ENCODE data around the gene NBL1. TPM values are rescaled to one million over a fixed set of nuclear protein-coding genes. Genes with fewer than 3 reads are reported as not detected.

The NBL1 gene
- total RNA-seq, 2 donors from 2014 or later, result 53.0 to 63.7 TPM

- DNase-seq (no peak), ATAC-seq (no peak)
- intact Hi-C loops (cut with DNase I), result no loop called here
Observed at GRCh38 chr1:19683351-19683750, 39.2 kb downstream of the NBL1 start.

GRCh38 chr1:19684677-19685076 lies 40.6 kb downstream of the NBL1 start:
- ATAC-seq (no peak), DNase-seq (no peak)
- intact Hi-C loops (cut with DNase I), result no loop called here

DNA sequence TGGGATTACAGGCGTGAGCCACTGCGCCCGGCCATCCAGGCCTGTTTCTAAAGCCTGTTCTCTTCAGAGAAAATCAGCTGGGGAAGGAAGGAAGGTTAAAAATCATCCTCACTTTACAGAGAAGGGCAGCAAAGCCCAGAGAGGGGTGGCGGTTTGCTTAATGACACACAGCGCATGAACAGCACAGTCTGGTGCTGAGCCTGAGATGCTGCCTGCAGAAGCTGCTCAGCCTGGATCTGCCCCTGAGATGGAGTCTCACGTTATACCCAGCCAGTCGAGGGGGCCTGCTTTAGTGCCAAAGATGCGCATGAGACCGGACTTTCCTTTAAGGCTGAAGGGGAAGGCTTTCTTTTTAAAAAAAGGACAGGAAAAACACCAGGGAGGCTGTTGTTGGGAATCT lies 41.9 kb downstream of the NBL1 start:
- DNase-seq, result no peak
- no peak for ATAC-seq
- intact Hi-C loops (cut with DNase I), result no loop called here

- ATAC-seq (no peak), DNase-seq (no peak)
- intact Hi-C loops (cut with DNase I), result no loop called here
Observed at GRCh38 chr1:19687414-19687813, 43.3 kb downstream of the NBL1 start.

- DNase-seq (peak; percentile 46), ATAC-seq (peak; percentile 54 to 65)
- intact Hi-C loops (cut with DNase I), result no loop called here
Observed at GRCh38 chr1:19688041-19688842, 44.1 kb downstream of the NBL1 start.

GRCh38 chr1:19689085-19689757 lies 45.1 kb downstream of the NBL1 start:
- peak in 1 of 2 donors; percentile 31 for ATAC-seq
- intact Hi-C loops (cut with DNase I), result no loop called here
- DNase-seq, result no peak

DNA sequence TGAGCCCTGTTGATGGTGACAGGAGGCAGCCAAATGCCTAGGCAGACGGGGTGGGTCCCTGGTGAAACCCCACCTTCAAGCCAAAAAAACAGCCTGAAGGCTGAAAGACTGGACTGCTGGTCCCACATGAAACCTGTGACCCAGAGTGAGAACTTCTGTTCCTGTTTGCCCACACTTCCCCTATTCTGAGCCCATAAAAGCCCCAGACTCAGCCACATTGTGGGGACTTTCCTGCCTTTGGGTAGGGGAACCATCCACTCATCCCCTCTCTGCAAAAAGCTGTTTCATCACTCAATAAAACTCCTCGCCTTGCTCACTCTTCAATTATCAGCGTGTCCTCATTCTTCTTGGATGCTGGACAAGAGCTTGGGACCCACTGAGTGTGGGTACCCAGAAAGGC lies 45.7 kb downstream of the NBL1 start:
- intact Hi-C loops (cut with DNase I), result no loop called here
- no peak for ATAC-seq
- no peak for DNase-seq

- DNase-seq (no peak), ATAC-seq (no peak)
- intact Hi-C loops (cut with DNase I), result no loop called here
Observed at GRCh38 chr1:19690342-19690741, 46.2 kb downstream of the NBL1 start.

DNA sequence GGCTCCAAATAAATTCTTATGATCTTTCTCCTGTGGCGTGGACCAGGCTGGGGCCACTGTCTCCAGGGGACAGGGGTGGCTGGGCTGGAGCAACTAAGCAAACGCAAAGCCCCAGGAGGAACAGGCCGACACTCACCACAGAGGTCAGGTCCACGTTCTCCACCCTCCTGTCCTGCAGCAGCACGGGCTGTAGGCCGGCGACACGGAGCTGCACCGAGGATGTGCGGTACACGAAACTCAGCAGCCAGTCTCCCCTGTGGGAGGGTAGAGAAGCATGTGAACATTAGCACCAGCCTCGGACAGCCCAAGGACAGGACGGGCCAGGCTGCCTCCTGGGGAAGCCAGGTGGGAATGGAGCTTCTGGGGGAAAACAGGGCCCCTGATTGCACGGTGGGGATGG lies 50.2 kb downstream of the NBL1 start:
- intact Hi-C loops (cut with DNase I), result no loop called here
- ATAC-seq, result no peak
- no peak for DNase-seq

- DNase-seq (no peak), ATAC-seq (no peak)
- intact Hi-C loops (cut with DNase I), result no loop called here
Observed at GRCh38 chr1:19695772-19696171, 51.7 kb downstream of the NBL1 start.

GRCh38 chr1:19696820-19697219 lies 52.7 kb downstream of the NBL1 start:
- intact Hi-C loops (cut with DNase I), result no loop called here
- ATAC-seq, result no peak
- DNase-seq, result no peak

DNA sequence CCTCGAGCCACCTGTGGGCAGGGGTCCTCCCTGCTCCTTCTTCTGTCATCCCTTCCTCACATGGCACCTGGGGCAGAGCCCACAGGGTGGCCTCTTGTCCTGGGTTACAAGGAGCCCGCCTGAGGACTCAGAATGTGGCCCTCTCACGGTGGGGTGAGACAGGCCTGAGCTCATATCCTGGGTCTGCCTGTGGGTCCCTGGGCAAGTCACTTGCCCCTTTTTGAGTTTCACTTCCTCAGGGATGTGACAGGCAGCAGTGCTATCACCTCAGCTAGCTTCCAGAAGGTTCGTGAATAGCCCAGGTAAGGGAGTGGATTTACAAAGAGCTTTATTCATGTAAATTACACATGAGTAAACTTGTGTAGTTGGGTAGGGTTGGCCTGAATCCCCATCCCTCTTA lies 54.1 kb downstream of the NBL1 start:
- no peak for ATAC-seq
- intact Hi-C loops (cut with DNase I), result no loop called here
- no peak for DNase-seq

GRCh38 chr1:19700079-19700777 lies 56.1 kb downstream of the NBL1 start:
- no peak for DNase-seq
- no peak for ATAC-seq
- intact Hi-C loops (cut with DNase I), result loop anchor here in 1 of 2 donors (5.0 kb wide), 1 partner anchor 38 kb away; the partner anchor contains the start of gene HTR6

GRCh38 chr1:19703280-19703679 lies 59.2 kb downstream of the NBL1 start:
- intact Hi-C loops (cut with DNase I), result loop anchor here in 1 of 2 donors (5.0 kb wide), 1 partner anchor 41 kb away; the partner anchor contains the start of gene HTR6

DNA sequence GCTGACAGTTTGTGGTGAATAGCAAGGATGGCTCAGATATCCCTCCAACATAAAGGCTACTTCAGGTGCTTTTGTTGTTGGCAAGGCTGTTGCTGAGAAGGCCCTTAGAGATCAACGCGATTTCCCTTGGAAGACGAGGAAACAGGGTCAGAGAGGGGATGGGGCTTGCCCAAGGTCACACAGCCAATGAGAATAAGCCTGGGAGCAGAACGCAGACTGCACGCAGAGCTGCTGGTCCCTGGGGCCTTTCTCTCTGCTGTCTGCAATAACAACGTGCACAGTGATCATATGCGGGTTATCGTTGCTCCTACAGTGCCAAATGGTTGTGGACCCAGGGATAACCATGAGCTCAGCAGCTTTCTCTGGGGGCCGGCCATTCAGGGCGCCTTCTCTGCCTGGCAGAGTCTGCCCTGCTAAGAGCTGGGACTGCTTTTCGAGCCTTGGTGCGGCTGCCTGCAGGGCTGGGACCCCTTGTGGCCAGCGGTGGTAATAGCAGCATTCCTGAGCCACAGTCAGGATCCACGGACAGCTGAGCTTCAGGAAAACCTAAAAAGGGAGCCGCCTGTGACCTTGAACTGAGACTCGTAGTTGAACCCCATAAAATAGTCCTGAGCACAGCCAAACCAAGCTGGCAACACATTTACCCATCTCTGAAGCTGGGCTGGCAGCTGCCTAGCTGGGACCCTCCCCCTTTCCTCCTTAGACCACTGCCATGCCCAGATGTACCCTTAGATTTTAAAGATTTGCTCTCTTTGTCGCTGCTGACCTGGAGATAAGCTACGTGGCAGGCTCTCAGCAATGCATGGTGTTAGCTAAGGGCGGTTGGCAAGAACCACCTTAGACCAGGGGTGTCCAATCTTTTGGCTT lies 60.4 kb downstream of the NBL1 start:
- intact Hi-C loops (cut with DNase I), result loop anchor here (2.0 to 5.0 kb wide), 2 partner anchors 42 kb away; partner anchors contain the start of gene HTR6 (in 1 of the 2)
- DNase-seq (peak; percentile 79), ATAC-seq (peak; percentile 91)

More at GRCh38 chr1:19703280-19703679, 59.2 kb downstream of the NBL1 start:
- DNase-seq, result no peak
- ATAC-seq, result no peak

GRCh38 chr1:19705464-19705863 lies 61.4 kb downstream of the NBL1 start:
- no peak for DNase-seq
- no peak for ATAC-seq
- intact Hi-C loops (cut with DNase I), result loop anchor here in 1 of 2 donors (2.0 kb wide), 1 partner anchor 43 kb away; no protein-coding TSS in a partner anchor

- intact Hi-C loops (cut with DNase I), result no loop called here
- DNase-seq (no peak), ATAC-seq (no peak)
Observed at GRCh38 chr1:19706136-19706535, 62.0 kb downstream of the NBL1 start.

Measured in left cardiac atrium (tissue), 4 donors.